Hepatocyte (in vitro differentiated cells): ENCODE measurements around the gene PERCC1. TPM values are rescaled to one million over a fixed set of nuclear protein-coding genes. Genes with fewer than 3 reads are reported as not detected.

ENCODE experiments used
- DNase-seq: peaks from one replicate; pipeline ENCODE4 v3.0.0-alpha.2; 2016; ENCODE audit warnings: low spot score
- H2AFZ ChIP-seq: fragments of 200-600 bp; sonication (generic); 2 replicates; pipeline ENCODE4 v1.6.0; 2016; ENCODE audit warnings: antibody characterized with exemption, mild to moderate bottlenecking
- H3K27ac ChIP-seq: fragments of 200-600 bp; sonication (generic); 2 replicates; pipeline ENCODE4 v1.5.1; 2016; ENCODE audit warnings: mild to moderate bottlenecking
- H3K27me3 ChIP-seq: fragments of 200-600 bp; sonication (generic); 2 replicates; pipeline ENCODE4 v1.6.1; 2016
- H3K36me3 ChIP-seq: fragments of 200-600 bp; sonication (generic); replicated peaks from 2 replicates; pipeline ENCODE4 v1.5.1; 2016; ENCODE audit warnings: low read depth; ENCODE audit not compliant: insufficient read depth
- H3K4me1 ChIP-seq: fragments of 200-600 bp; sonication (generic); 2 replicates; pipeline ENCODE4 v1.5.1; 2016; ENCODE audit warnings: mild to moderate bottlenecking, moderate library complexity; ENCODE audit not compliant: insufficient read depth
- H3K4me2 ChIP-seq: fragments of 200-600 bp; sonication (generic); 2 replicates; pipeline ENCODE4 v1.6.0; 2016
- H3K4me3 ChIP-seq: fragments of 200-600 bp; sonication (generic); 2 replicates; pipeline ENCODE4 v1.5.1; 2016; ENCODE audit warnings: mild to moderate bottlenecking
- H3K79me2 ChIP-seq: fragments of 200-600 bp; sonication (generic); 2 replicates; pipeline ENCODE4 v1.6.0; 2017; ENCODE audit warnings: mild to moderate bottlenecking
- H3K9me2 ChIP-seq: fragments of 200-600 bp; sonication (generic); replicated peaks from 2 replicates; pipeline ENCODE4 v1.6.0; 2017; ENCODE audit warnings: mild to moderate bottlenecking; ENCODE audit not compliant: insufficient read depth
- H3K9me3 ChIP-seq: fragments of 200-600 bp; sonication (generic); 2 replicates; pipeline ENCODE4 v1.5.1; 2016; ENCODE audit warnings: low read depth, mild to moderate bottlenecking
- H4K20me1 ChIP-seq: fragments of 200-600 bp; sonication (generic); 2 replicates; pipeline ENCODE4 v1.6.0; 2016; ENCODE audit warnings: mild to moderate bottlenecking; ENCODE audit not compliant: insufficient read depth, poor library complexity, severe bottlenecking
- EZH2 ChIP-seq: fragments of 200-600 bp; sonication (generic); IDR thresholded peaks from 2 replicates; pipeline ENCODE4 v1.6.1; 2016; ENCODE audit warnings: antibody characterized with exemption, mild to moderate bottlenecking, borderline replicate concordance
- EZH2phosphoT487 ChIP-seq: fragments of 200-600 bp; sonication (generic); IDR thresholded peaks from one replicate; pipeline ENCODE4 v1.6.1; 2018; ENCODE audit warnings: antibody characterized with exemption, mild to moderate bottlenecking, low read depth, moderate library complexity; ENCODE audit not compliant: unreplicated experiment, severe bottlenecking
- WGBS: methylation state at CpG from one replicate; pipeline ENCODE4 v1.1.6; 2016; ENCODE audit warnings: low lambda C conversion rate; ENCODE audit errors: missing lambda C conversion rate; 5-methylcytosine and 5-hydroxymethylcytosine counted together
- polyA plus RNA-seq: library from polyadenylated mRNA; unstranded; fragments of >200 nt; fragmentation: Nextera tagmentation; extraction: Ambion mirVana; gene quantifications from 2 replicates; pipeline ENCODE4 v1.2.1, GENCODE V29; 2016
- total RNA-seq: library from RNA; depleted of rRNA; stranded (reverse); fragments of >200 nt; gene quantifications from 2 replicates; pipeline ENCODE4 v1.2.3, GENCODE V29; 2014
- TF ChIP-seq, protein P1 (sequence below): fragments of 200-600 bp; sonication (generic); IDR thresholded peaks from 2 replicates; pipeline ENCODE4 v1.5.1; 2016; ENCODE audit warnings: antibody characterized with exemption, mild to moderate bottlenecking; ENCODE audit not compliant: poor library complexity

PERCC1 gene
- total and polyA plus RNA-seq, 2 experiments from 2014 or later, result 2.5 TPM; not detected in 1

DNA sequence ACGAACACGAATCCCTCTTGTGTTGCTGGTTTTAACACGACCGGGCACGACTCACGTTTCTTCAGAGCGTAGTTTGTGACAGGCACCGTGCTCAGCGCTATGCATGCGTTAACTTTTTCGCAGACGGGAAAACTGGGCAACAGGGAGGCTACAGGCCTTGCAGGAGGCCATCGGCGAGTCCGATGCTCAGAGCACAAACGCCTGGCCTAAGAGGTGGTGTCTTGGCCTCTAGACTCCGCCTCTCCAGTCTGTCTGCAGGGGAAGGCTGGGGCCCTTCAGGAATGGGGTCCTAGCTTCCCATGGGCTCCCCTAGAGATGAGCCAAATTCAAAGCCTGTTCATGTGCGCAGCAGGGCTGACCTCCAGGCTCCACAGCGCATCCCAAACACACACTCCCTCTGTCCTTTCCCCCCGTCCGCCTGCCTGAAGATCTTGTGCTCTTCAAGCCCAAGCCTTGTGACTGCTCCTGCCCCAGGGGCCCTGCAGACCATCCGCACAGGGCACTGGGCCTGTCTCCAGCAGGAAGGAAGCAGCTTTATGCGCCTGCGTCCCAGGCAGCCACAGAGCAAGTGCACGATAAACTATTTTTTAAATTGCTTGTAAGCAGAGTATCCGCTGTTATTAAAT, 40.8 kb downstream of the PERCC1 start:
- Histone ChIP-seq H2AFZ (no peak overlapping the region), H3K4me3 (no peak overlapping the region), H3K27me3 (no peaks in the 10 kb centered on the region), H3K4me1 (peaks cover 14% of the 10 kb centered on the region), H3K79me2 (peaks cover 85% of the 10 kb centered on the region), H3K9me2 (no peaks in the 10 kb centered on the region), H4K20me1 (peaks cover 21% of the 10 kb centered on the region), H3K9me3 (no peaks in the 10 kb centered on the region), H3K27ac (no peak overlapping the region), H3K36me3 (no peaks in the 10 kb centered on the region), H3K4me2 (no peak overlapping the region)
- DNase-seq, result no peak
- TF ChIP-seq, protein P1, sequence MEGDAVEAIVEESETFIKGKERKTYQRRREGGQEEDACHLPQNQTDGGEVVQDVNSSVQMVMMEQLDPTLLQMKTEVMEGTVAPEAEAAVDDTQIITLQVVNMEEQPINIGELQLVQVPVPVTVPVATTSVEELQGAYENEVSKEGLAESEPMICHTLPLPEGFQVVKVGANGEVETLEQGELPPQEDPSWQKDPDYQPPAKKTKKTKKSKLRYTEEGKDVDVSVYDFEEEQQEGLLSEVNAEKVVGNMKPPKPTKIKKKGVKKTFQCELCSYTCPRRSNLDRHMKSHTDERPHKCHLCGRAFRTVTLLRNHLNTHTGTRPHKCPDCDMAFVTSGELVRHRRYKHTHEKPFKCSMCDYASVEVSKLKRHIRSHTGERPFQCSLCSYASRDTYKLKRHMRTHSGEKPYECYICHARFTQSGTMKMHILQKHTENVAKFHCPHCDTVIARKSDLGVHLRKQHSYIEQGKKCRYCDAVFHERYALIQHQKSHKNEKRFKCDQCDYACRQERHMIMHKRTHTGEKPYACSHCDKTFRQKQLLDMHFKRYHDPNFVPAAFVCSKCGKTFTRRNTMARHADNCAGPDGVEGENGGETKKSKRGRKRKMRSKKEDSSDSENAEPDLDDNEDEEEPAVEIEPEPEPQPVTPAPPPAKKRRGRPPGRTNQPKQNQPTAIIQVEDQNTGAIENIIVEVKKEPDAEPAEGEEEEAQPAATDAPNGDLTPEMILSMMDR, result no peak
- TF ChIP-seq EZH2phosphoT487 (no peak), EZH2 (no peak)
- WGBS, result 95% methylated on average over 26 of the region's 26 CpGs

- no peak for DNase-seq
- TF ChIP-seq, protein P1, result no peak
- no peak for TF ChIP-seq EZH2
- TF ChIP-seq EZH2phosphoT487, result no peak
- no peaks in the 10 kb centered on the region for H3K36me3 ChIP-seq
- H3K4me1 ChIP-seq, result peaks cover 14% of the 10 kb centered on the region
- peaks cover 74% of the 10 kb centered on the region for H3K79me2 ChIP-seq
- peaks cover 17% of the 10 kb centered on the region for H4K20me1 ChIP-seq
- no peak overlapping the region for H3K27ac ChIP-seq
- H3K9me3 ChIP-seq, result no peaks in the 10 kb centered on the region
- no peak overlapping the region for H3K4me3 ChIP-seq
- H3K27me3 ChIP-seq, result no peaks in the 10 kb centered on the region
- 42% methylated on average over 3 of the region's 3 CpGs for WGBS
- no peak overlapping the region for H2AFZ ChIP-seq
- H3K9me2 ChIP-seq, result no peaks in the 10 kb centered on the region
- peak overlapping the region; percentile 94 for H3K4me2 ChIP-seq
Observed at GRCh38 chr16:1472974-1473373, 42.1 kb downstream of the PERCC1 start.

DNA sequence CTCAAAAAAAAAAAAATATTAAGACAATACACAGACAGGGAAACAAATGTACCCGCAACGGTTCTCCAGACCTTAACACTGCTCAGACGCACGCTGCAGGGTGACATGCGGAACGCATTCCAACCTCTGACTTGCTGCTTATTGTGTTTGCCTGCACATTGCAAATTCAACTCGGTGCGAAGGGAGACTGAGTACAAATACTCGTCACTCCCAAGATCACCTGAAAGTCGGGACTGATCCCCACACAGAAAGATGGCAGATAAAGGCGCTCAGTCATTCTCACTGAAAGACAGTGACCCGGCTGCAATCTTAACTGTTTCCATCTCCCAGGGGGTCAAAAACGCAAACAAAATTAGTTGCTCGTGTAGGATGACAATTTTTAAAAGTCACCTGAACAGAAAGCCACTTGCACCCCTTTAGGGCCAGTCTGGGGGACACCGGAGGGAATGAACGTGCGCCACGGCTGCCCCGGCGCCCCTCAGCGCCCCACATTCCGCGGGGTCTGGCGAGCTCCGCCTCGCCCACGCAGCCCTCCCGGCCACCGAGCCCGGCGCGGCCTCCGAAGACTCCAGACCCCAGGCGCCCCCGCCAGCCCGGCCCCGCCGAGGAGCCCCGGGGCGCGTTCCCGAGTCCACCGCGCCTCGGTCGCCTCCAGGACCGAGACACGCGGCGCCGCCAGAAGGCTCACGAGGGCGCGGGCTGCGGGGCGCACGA, 43.4 kb downstream of the PERCC1 start:
- peak overlapping the region; percentile 94 for H3K4me2 ChIP-seq
- DNase-seq, result peak; percentile 43
- H3K27ac ChIP-seq, result peak overlapping the region; percentile 93
- no peaks in the 10 kb centered on the region for H3K36me3 ChIP-seq
- peaks cover 14% of the 10 kb centered on the region for H3K4me1 ChIP-seq
- peaks cover 16% of the 10 kb centered on the region for H4K20me1 ChIP-seq
- peak overlapping the region; percentile 88 for H3K4me3 ChIP-seq
- no peaks in the 10 kb centered on the region for H3K27me3 ChIP-seq
- no peaks in the 10 kb centered on the region for H3K9me3 ChIP-seq
- TF ChIP-seq, protein P1, result no peak
- no peak for TF ChIP-seq EZH2phosphoT487
- no peak for TF ChIP-seq EZH2
- WGBS, result 25% methylated on average over 28 of the region's 57 CpGs
- no peaks in the 10 kb centered on the region for H3K9me2 ChIP-seq
- H3K79me2 ChIP-seq, result peaks cover 61% of the 10 kb centered on the region
- peak overlapping the region; percentile 99 for H2AFZ ChIP-seq
